ENCODE results near the gene PLCD1. TPM values are rescaled to one million over a fixed set of nuclear protein-coding genes. Genes with fewer than 3 reads are reported as not detected.

Gene PLCD1
- total RNA-seq, 1 experiment from 2014 or later: 27.1 TPM

DNA sequence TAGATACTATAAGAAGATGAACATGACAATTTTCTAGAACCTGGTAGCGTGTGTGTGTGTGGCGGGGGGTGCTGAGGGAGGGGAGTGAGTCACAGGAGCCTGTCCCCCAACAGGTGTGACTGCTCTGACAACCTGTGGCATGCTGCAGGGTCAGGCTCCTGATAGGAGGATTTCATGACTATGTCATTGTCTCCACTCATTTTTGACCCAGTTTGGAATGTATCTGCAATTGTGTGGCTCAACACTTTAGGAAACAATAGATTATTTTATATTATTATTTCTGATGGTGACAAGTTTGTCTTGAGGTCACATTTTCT is 48.1 kb downstream of the PLCD1 start:
- no peak overlapping the region for H4K91ac ChIP-seq (ENCODE audit: insufficient read length, low read depth, low read length)
- no peaks in the 10 kb centered on the region for H3K23me2 ChIP-seq (ENCODE audit: insufficient read length, low read depth, low read length, poor library complexity, severe bottlenecking)
- H2BK5ac ChIP-seq (ENCODE audit: insufficient read length, low read length): no peak overlapping the region
- H3T11ph ChIP-seq (ENCODE audit: low read length): no peak overlapping the region
- no peak overlapping the region for H3K27ac ChIP-seq (ENCODE audit: insufficient read length, low read depth, low read length)
- no peak overlapping the region for H4K8ac ChIP-seq (replicated peaks; ENCODE audit: insufficient read length, low read depth, low read length)
- H3K9me3 ChIP-seq (ENCODE audit: control insufficient read depth, low read depth, low read length): no peaks in the 10 kb centered on the region
- no peak overlapping the region for H3K56ac ChIP-seq (ENCODE audit: insufficient read length, low read depth, low read length)
- no peak overlapping the region for H3K14ac ChIP-seq (ENCODE audit: insufficient read depth, low read length)
- H4K20me1 ChIP-seq (ENCODE audit: control insufficient read depth, insufficient read depth, insufficient read length): no peaks in the 10 kb centered on the region
- H3K23ac ChIP-seq (ENCODE audit: insufficient read length, low read depth, low read length): no peak overlapping the region
- H2AK5ac ChIP-seq (ENCODE audit: insufficient read length, low read length): no peak overlapping the region
- no peak overlapping the region for H2BK15ac ChIP-seq (ENCODE audit: low read depth, low read length)
- H2BK20ac ChIP-seq (ENCODE audit: low read depth, low read length, poor library complexity, severe bottlenecking): no peak overlapping the region
- no peaks in the 10 kb centered on the region for H3K79me1 ChIP-seq (ENCODE audit: insufficient read depth, low read depth, low read length, poor library complexity, severe bottlenecking)
- no peak overlapping the region for H3K27ac Mint-ChIP-seq
- DNase-seq: no peak
- TF ChIP-seq, protein P1, sequence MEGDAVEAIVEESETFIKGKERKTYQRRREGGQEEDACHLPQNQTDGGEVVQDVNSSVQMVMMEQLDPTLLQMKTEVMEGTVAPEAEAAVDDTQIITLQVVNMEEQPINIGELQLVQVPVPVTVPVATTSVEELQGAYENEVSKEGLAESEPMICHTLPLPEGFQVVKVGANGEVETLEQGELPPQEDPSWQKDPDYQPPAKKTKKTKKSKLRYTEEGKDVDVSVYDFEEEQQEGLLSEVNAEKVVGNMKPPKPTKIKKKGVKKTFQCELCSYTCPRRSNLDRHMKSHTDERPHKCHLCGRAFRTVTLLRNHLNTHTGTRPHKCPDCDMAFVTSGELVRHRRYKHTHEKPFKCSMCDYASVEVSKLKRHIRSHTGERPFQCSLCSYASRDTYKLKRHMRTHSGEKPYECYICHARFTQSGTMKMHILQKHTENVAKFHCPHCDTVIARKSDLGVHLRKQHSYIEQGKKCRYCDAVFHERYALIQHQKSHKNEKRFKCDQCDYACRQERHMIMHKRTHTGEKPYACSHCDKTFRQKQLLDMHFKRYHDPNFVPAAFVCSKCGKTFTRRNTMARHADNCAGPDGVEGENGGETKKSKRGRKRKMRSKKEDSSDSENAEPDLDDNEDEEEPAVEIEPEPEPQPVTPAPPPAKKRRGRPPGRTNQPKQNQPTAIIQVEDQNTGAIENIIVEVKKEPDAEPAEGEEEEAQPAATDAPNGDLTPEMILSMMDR (conservative IDR thresholded peaks at IDR 0.05): no peak
- WGBS (ENCODE audit: extremely low coverage, insufficient read length, low lambda C conversion rate): no CpG with 5 or more reads among the region's 2 CpGs
- H3K4me2 ChIP-seq (ENCODE audit: insufficient read depth, insufficient read length, low read length): no peak overlapping the region
- H2BK12ac ChIP-seq (ENCODE audit: insufficient read length, low read depth, low read length): no peak overlapping the region
- H3K4me1 ChIP-seq (ENCODE audit: insufficient read depth, low read length): no peaks in the 10 kb centered on the region
- no peaks in the 10 kb centered on the region for H3K27me3 ChIP-seq (ENCODE audit: insufficient read depth, low read length)
- no peaks in the 10 kb centered on the region for H3K27me3 Mint-ChIP-seq (ENCODE audit: low read depth)
- no peak overlapping the region for H3K4ac ChIP-seq (ENCODE audit: low read depth, low read length)
- no peaks in the 10 kb centered on the region for H3K79me2 ChIP-seq (ENCODE audit: insufficient read depth, low read length)
- no peaks in the 10 kb centered on the region for H3K9me3 Mint-ChIP-seq
- H4K5ac ChIP-seq (ENCODE audit: insufficient read length, low read depth, low read length): no peak overlapping the region
- no peak overlapping the region for H3K4me3 Mint-ChIP-seq
- H3K36me3 Mint-ChIP-seq (ENCODE audit: insufficient read depth in 1 of 3, low read depth in 3 of 3): peaks cover 0 to 9% (median 0%) of the 10 kb centered on the region in 3 experiments; a peak in 3 of 7 replicates
- H2AFZ ChIP-seq (ENCODE audit: low read length): no peak overlapping the region
- no peak overlapping the region for H3K18ac ChIP-seq (ENCODE audit: insufficient read length, low read depth, low read length)
- H3K4me1 Mint-ChIP-seq: no peaks in the 10 kb centered on the region
- no peak overlapping the region for H2BK120ac ChIP-seq (ENCODE audit: low read depth, low read length, poor library complexity, severe bottlenecking)
- H3K9ac ChIP-seq (ENCODE audit: extremely low read depth, insufficient read length, low read length): no peak overlapping the region

Data from H9 (cell line).